ENCODE measurements around the gene SDS.

DNA sequence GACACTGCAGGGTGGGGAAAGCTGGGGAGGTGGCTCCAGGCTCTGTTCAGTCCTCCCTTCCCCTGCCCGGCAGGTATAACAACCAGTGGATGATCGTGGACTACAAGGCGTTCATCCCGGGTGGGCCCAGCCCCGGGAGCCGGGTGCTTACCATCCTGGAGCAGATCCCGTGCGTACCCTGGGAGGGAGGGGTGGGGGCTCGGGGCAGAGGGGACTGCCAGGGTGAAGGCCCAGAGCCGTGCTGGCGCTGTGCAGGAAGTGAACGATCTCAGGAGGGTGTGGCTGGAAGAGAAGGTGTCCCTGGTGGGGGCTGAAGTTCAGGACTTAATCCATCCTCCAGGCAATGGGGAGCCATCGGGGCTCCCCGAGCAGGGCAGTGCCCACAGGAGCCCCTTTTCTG is 18.9 kb downstream of the SDS start:
- no peak for TF ChIP-seq POLR2A (IDR thresholded peaks at IDR 0.05)
- TF ChIP-seq, protein P1, sequence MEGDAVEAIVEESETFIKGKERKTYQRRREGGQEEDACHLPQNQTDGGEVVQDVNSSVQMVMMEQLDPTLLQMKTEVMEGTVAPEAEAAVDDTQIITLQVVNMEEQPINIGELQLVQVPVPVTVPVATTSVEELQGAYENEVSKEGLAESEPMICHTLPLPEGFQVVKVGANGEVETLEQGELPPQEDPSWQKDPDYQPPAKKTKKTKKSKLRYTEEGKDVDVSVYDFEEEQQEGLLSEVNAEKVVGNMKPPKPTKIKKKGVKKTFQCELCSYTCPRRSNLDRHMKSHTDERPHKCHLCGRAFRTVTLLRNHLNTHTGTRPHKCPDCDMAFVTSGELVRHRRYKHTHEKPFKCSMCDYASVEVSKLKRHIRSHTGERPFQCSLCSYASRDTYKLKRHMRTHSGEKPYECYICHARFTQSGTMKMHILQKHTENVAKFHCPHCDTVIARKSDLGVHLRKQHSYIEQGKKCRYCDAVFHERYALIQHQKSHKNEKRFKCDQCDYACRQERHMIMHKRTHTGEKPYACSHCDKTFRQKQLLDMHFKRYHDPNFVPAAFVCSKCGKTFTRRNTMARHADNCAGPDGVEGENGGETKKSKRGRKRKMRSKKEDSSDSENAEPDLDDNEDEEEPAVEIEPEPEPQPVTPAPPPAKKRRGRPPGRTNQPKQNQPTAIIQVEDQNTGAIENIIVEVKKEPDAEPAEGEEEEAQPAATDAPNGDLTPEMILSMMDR (IDR thresholded peaks at IDR 0.05), result no peak
